ENCODE results near the gene FSTL4.
A peak's percentile ranks its signal among the peaks of the same experiment; 100 is the strongest.

FSTL4 gene

GRCh38 chr5:133336121-133336968, 276.0 kb downstream of the FSTL4 start:
- Histone ChIP-seq H4K20me1 (no peaks in the 10 kb centered on the region), H3K4me1 (peaks cover 8% of the 10 kb centered on the region), H3K4me3 (no peak overlapping the region), H3K27ac (no peak overlapping the region), H3K36me3 (no peaks in the 10 kb centered on the region), H3K9me3 (no peaks in the 10 kb centered on the region), H3K9ac (no peak overlapping the region), H3K4me2 (peak overlapping the region; percentile 29), H3K27me3 (no peaks in the 10 kb centered on the region)
- TF ChIP-seq Cebpa-rat (IDR thresholded peaks at IDR 0.05): no peak

DNA sequence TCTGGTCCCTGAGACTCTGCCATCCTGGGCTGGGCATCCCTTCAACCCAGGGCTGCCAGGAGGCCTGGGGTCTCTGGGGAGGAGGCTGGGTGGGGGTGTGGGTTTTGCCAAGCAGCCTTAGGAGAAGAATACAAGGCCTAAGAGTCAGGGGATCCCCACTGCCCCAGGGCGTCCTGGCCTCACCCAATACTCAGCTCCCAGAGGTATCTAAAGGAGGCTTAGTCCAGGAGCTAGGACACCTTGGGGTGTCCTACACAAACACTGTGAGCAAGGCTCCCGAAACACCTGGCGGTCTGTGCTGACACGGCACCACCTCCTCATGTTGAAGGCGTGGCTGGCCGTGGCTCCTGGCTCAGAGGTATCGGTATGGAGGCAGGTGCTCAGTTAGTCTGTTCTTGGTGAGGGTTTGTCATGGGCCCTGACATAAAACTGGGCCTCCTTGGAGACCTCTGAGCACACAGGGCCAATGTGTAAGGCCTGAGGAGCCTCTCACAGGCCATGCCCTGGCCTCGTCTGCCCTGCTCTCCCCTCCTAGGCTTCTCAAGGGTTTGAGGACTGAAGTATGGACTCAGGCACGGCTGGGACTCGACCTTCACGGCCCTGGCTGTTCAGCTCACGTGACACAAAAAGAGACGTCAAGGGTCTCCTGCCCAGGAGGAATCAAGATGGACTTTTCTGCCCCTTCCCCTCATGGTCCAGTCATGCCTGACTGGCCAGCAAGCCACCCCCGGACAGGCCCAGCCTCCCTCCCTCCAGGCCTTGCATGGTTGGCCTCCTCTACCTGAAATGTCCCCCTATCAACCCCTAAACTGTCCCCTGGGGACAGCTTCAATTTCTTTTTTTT, 277.3 kb downstream of the FSTL4 start:
- Histone ChIP-seq H3K4me1 (peaks cover 8% of the 10 kb centered on the region), H3K36me3 (no peaks in the 10 kb centered on the region), H4K20me1 (no peaks in the 10 kb centered on the region), H3K9ac (no peak overlapping the region), H3K4me2 (no peak overlapping the region), H3K27me3 (no peaks in the 10 kb centered on the region), H3K27ac (no peak overlapping the region), H3K4me3 (no peak overlapping the region), H3K9me3 (no peaks in the 10 kb centered on the region)
- TF ChIP-seq Cebpa-rat (IDR thresholded peaks at IDR 0.05): no peak

GRCh38 chr5:133333326-133334150, 278.8 kb downstream of the FSTL4 start:
- no peak overlapping the region for H3K9ac ChIP-seq
- no peak overlapping the region for H3K27ac ChIP-seq
- H3K27me3 ChIP-seq: no peaks in the 10 kb centered on the region

DNA sequence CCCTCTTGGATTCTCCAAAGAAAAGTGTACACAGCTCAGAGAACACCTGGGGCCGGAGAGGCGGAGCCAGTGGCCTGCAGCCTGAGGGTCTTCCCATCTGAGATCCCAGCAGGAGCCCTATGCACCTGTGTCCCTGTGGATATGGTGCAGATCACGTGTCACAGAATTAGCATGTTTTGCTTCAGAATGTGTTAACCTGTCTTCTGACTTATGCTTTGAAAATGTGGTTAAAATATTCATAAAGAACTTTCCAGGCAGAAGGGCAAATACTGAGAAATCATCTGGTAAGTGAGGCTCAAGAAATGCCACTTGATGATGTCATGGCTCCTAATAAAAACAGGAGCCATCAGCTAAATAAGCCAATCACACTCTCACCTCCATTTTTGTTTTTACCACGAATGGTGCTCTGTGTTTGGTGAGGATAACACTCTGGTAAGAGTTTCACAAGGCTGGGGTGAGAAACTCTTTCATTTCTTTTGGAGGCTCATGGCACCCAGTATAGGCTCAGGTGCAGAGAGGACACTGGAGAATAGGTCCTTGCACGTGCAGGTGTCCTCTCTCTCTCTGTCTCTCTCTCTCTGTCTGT, 279.8 kb downstream of the FSTL4 start:
- Histone ChIP-seq H3K9ac (no peak overlapping the region), H3K36me3 (no peaks in the 10 kb centered on the region), H3K4me3 (no peak overlapping the region), H3K9me3 (no peaks in the 10 kb centered on the region), H3K4me2 (no peak overlapping the region), H3K4me1 (peaks cover 8% of the 10 kb centered on the region), H4K20me1 (no peaks in the 10 kb centered on the region), H3K27me3 (no peaks in the 10 kb centered on the region), H3K27ac (no peak overlapping the region)
- no peak for TF ChIP-seq Cebpa-rat (IDR thresholded peaks at IDR 0.05)

More at GRCh38 chr5:133333326-133334150, 278.8 kb downstream of the FSTL4 start:
- H3K4me1 ChIP-seq: peaks cover 8% of the 10 kb centered on the region
- H3K4me2 ChIP-seq: no peak overlapping the region
- TF ChIP-seq Cebpa-rat (IDR thresholded peaks at IDR 0.05): no peak
- H4K20me1 ChIP-seq: no peaks in the 10 kb centered on the region
- no peak overlapping the region for H3K4me3 ChIP-seq
- no peaks in the 10 kb centered on the region for H3K36me3 ChIP-seq
- H3K9me3 ChIP-seq: no peaks in the 10 kb centered on the region

DNA sequence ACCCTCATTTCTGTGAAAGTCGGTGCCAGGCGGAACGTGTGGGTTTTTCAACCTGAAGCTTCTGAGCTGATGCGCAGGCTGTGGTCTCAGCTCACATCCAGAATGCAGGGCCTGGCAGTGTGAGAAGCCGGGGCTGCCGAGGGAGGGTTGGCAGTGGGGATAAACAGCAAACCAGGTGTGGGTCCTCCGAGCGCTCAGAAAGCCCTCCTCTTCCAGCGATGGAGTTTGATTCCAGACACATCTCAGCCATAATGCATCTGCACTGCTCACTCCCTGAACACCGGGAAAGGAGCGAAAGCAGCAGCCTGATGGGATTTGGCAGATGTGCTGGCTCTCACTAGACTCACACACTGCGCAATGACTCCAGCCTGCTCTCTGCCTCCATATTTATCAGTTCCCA, 280.4 kb downstream of the FSTL4 start:
- TF ChIP-seq Cebpa-rat (IDR thresholded peaks at IDR 0.05): no peak

GRCh38 chr5:133330956-133331355, 281.4 kb downstream of the FSTL4 start:
- H3K4me1 ChIP-seq: peaks cover under 1% of the 10 kb centered on the region; the same call in 1 of the 2 replicates
- H3K4me3 ChIP-seq: no peak overlapping the region
- no peaks in the 10 kb centered on the region for H4K20me1 ChIP-seq
- H3K4me2 ChIP-seq: no peak overlapping the region
- no peaks in the 10 kb centered on the region for H3K27me3 ChIP-seq
- no peaks in the 10 kb centered on the region for H3K36me3 ChIP-seq
- H3K27ac ChIP-seq: no peak overlapping the region
- no peaks in the 10 kb centered on the region for H3K9me3 ChIP-seq
- no peak for TF ChIP-seq Cebpa-rat (IDR thresholded peaks at IDR 0.05)
- H3K9ac ChIP-seq: no peak overlapping the region

More for the DNA sequence above, 280.4 kb downstream of the FSTL4 start:
- Histone ChIP-seq H3K9ac (no peak overlapping the region), H3K27ac (no peak overlapping the region), H3K4me1 (peaks cover 8% of the 10 kb centered on the region), H3K4me3 (no peak overlapping the region), H3K27me3 (no peaks in the 10 kb centered on the region), H3K4me2 (no peak overlapping the region), H3K9me3 (no peaks in the 10 kb centered on the region), H4K20me1 (no peaks in the 10 kb centered on the region), H3K36me3 (no peaks in the 10 kb centered on the region)

DNA sequence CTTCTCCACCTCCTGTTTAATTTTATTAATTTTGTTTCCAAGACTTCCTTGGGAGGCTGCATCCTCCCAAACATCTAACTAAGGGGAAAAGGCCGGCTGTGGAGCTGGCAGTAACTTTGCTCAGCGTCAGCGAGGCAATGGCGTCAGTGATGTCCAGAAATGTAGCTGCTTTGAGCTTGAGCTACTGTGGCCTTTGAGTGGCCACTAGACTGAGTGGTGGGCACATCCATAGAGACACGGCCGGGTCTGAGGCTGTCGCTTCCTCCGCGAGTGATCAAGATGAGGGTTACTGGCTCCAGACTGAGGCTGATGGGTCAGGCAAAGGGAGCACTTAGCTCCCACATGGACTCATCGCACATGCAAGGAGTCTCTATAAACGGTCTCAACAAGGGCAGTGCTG, 283.5 kb downstream of the FSTL4 start:
- no peaks in the 10 kb centered on the region for H4K20me1 ChIP-seq
- no peaks in the 10 kb centered on the region for H3K4me1 ChIP-seq
- no peaks in the 10 kb centered on the region for H3K36me3 ChIP-seq
- no peaks in the 10 kb centered on the region for H3K9me3 ChIP-seq
- H3K27ac ChIP-seq: no peak overlapping the region
- no peak overlapping the region for H3K4me3 ChIP-seq
- no peaks in the 10 kb centered on the region for H3K27me3 ChIP-seq
- H3K4me2 ChIP-seq: no peak overlapping the region
- no peak for TF ChIP-seq Cebpa-rat (IDR thresholded peaks at IDR 0.05)
- H3K9ac ChIP-seq: no peak overlapping the region

GRCh38 chr5:133327946-133328401, 284.4 kb downstream of the FSTL4 start:
- H3K36me3 ChIP-seq: no peaks in the 10 kb centered on the region
- TF ChIP-seq Cebpa-rat (IDR thresholded peaks at IDR 0.05): no peak
- no peak overlapping the region for H3K9ac ChIP-seq
- no peak overlapping the region for H3K27ac ChIP-seq
- no peak overlapping the region for H3K4me3 ChIP-seq
- H3K27me3 ChIP-seq: no peaks in the 10 kb centered on the region
- no peaks in the 10 kb centered on the region for H3K4me1 ChIP-seq
- no peaks in the 10 kb centered on the region for H4K20me1 ChIP-seq
- no peaks in the 10 kb centered on the region for H3K9me3 ChIP-seq
- no peak overlapping the region for H3K4me2 ChIP-seq

GRCh38 chr5:133326361-133326760, 286.0 kb downstream of the FSTL4 start:
- Histone ChIP-seq H4K20me1 (no peaks in the 10 kb centered on the region), H3K27me3 (no peaks in the 10 kb centered on the region), H3K4me3 (no peak overlapping the region), H3K9ac (no peak overlapping the region), H3K36me3 (no peaks in the 10 kb centered on the region), H3K27ac (no peak overlapping the region), H3K9me3 (no peaks in the 10 kb centered on the region), H3K4me1 (peaks cover 11% of the 10 kb centered on the region; the same call in 1 of the 2 replicates), H3K4me2 (no peak overlapping the region)
- no peak for TF ChIP-seq Cebpa-rat (IDR thresholded peaks at IDR 0.05)
